H9 (cell line): ENCODE data around the gene ZAP70. TPM values are rescaled to one million over a fixed set of nuclear protein-coding genes. Genes with fewer than 3 reads are reported as not detected.

Experiments used
- DNase-seq: peaks from one replicate; pipeline ENCODE4 v3.0.0-alpha.2; 2017
- H2AFZ ChIP-seq: one replicate; pipeline ENCODE4 v1.6.1; 2013; ENCODE audit warnings: mild to moderate bottlenecking, low read length, control low read depth, moderate library complexity
- H2AK5ac ChIP-seq: 2 replicates; pipeline ENCODE4 v1.6.1; 2013; ENCODE audit warnings: low read length, control low read depth, mixed read lengths; ENCODE audit not compliant: insufficient read length
- H2BK120ac ChIP-seq: one replicate; pipeline ENCODE4 v1.6.1; 2013; ENCODE audit warnings: low read depth, mild to moderate bottlenecking, low read length, control low read depth, inconsistent platforms; ENCODE audit not compliant: poor library complexity, severe bottlenecking
- H2BK12ac ChIP-seq: 2 replicates; pipeline ENCODE4 v1.6.1; 2013; ENCODE audit warnings: low read length, control low read depth, mixed read lengths, low read depth; ENCODE audit not compliant: insufficient read length
- H2BK15ac ChIP-seq: 2 replicates; pipeline ENCODE4 v1.6.1; 2013; ENCODE audit warnings: low read depth, low read length, control low read depth
- H2BK20ac ChIP-seq: one replicate; pipeline ENCODE4 v1.6.1; 2013; ENCODE audit warnings: low read depth, mild to moderate bottlenecking, low read length, control low read depth, inconsistent platforms; ENCODE audit not compliant: poor library complexity, severe bottlenecking
- H2BK5ac ChIP-seq: 2 replicates; pipeline ENCODE4 v1.6.1; 2013; ENCODE audit warnings: low read length, control low read depth, mixed read lengths; ENCODE audit not compliant: insufficient read length
- H3K14ac ChIP-seq: 2 replicates; pipeline ENCODE4 v1.6.1; 2013; ENCODE audit warnings: low read length, control low read depth; ENCODE audit not compliant: insufficient read depth
- H3K18ac ChIP-seq: 2 replicates; pipeline ENCODE4 v1.6.1; 2013; ENCODE audit warnings: low read depth, mild to moderate bottlenecking, mixed read lengths, low read length, control low read depth; ENCODE audit not compliant: insufficient read length
- H3K23ac ChIP-seq: 2 replicates; pipeline ENCODE4 v1.6.1; 2013; ENCODE audit warnings: low read length, control low read depth, mixed read lengths, low read depth; ENCODE audit not compliant: insufficient read length
- H3K23me2 ChIP-seq: 2 replicates; pipeline ENCODE4 v1.6.1; 2013; ENCODE audit warnings: low read depth, mild to moderate bottlenecking, mixed read lengths, low read length, control low read depth; ENCODE audit not compliant: insufficient read length, poor library complexity, severe bottlenecking
- H3K27ac ChIP-seq: 2 replicates; pipeline ENCODE4 v1.5.1; 2013; ENCODE audit warnings: low read length, control low read depth, mixed read lengths, low read depth; ENCODE audit not compliant: insufficient read length
- H3K27me3 ChIP-seq: 2 replicates; pipeline ENCODE4 v1.6.1; 2013; ENCODE audit warnings: low read length, control low read depth, inconsistent platforms; ENCODE audit not compliant: insufficient read depth
- H3K4ac ChIP-seq: 2 replicates; pipeline ENCODE4 v1.6.1; 2013; ENCODE audit warnings: low read depth, mild to moderate bottlenecking, control low read depth, inconsistent platforms, low read length, moderate library complexity
- H3K4me1 ChIP-seq: 2 replicates; pipeline ENCODE4 v1.6.1; 2013; ENCODE audit warnings: low read length, control low read depth, inconsistent platforms; ENCODE audit not compliant: insufficient read depth
- H3K4me2 ChIP-seq: 2 replicates; pipeline ENCODE4 v1.6.1; 2013; ENCODE audit warnings: low read length, control low read depth, mixed read lengths; ENCODE audit not compliant: insufficient read length, insufficient read depth
- H3K56ac ChIP-seq: 2 replicates; pipeline ENCODE4 v1.6.1; 2013; ENCODE audit warnings: low read depth, mild to moderate bottlenecking, mixed read lengths, low read length, control low read depth; ENCODE audit not compliant: insufficient read length
- H3K79me1 ChIP-seq: 2 replicates; pipeline ENCODE4 v1.6.1; 2013; ENCODE audit warnings: low read depth, mild to moderate bottlenecking, moderate library complexity, low read length, control low read depth, inconsistent platforms; ENCODE audit not compliant: insufficient read depth, poor library complexity, severe bottlenecking
- H3K79me2 ChIP-seq: 2 replicates; pipeline ENCODE4 v1.6.1; 2013; ENCODE audit warnings: low read length, control low read depth, inconsistent platforms; ENCODE audit not compliant: insufficient read depth
- H3K9ac ChIP-seq: 2 replicates; pipeline ENCODE4 v1.6.1; 2013; ENCODE audit warnings: low read length, control low read depth, mixed read lengths; ENCODE audit not compliant: insufficient read length; ENCODE audit errors: extremely low read depth
- H3K9me3 ChIP-seq: one replicate; pipeline ENCODE4 v1.6.1; 2013; ENCODE audit warnings: low read depth, low read length, inconsistent platforms; ENCODE audit not compliant: control insufficient read depth
- H3T11ph ChIP-seq: one replicate; pipeline ENCODE4 v1.6.1; 2013; ENCODE audit warnings: mild to moderate bottlenecking, low read length, control low read depth, inconsistent platforms
- H4K20me1 ChIP-seq: one replicate; pipeline ENCODE4 v1.6.1; 2013; ENCODE audit not compliant: control insufficient read depth, insufficient read length, insufficient read depth
- H4K5ac ChIP-seq: 2 replicates; pipeline ENCODE4 v1.6.1; 2013; ENCODE audit warnings: low read depth, mild to moderate bottlenecking, mixed read lengths, low read length, control low read depth; ENCODE audit not compliant: insufficient read length
- H4K8ac ChIP-seq: replicated peaks from 2 replicates; pipeline ENCODE4 v1.6.1; 2013; ENCODE audit warnings: low read length, control low read depth, mixed read lengths, low read depth; ENCODE audit not compliant: insufficient read length
- H4K91ac ChIP-seq: 2 replicates; pipeline ENCODE4 v1.6.1; 2013; ENCODE audit warnings: low read depth, mild to moderate bottlenecking, moderate library complexity, mixed read lengths, low read length, control low read depth; ENCODE audit not compliant: insufficient read length
- H3K27ac Mint-ChIP-seq, 3 experiments: 2 replicates in 2 of 3; 3 replicates in 1 of 3; pipeline ENCODE4 v1.8.0; 2020 to 2021; ENCODE audit warnings: mixed read lengths in 3 of 3, mild to moderate bottlenecking in 1 of 3, moderate library complexity in 1 of 3
- H3K27me3 Mint-ChIP-seq: 2 replicates; pipeline ENCODE4 v1.8.0; 2021; ENCODE audit warnings: low read depth, mild to moderate bottlenecking, moderate library complexity, mixed read lengths
- H3K36me3 Mint-ChIP-seq, 3 experiments: 2 replicates in 2 of 3; 3 replicates in 1 of 3; pipeline ENCODE4 v1.8.0; 2020 to 2021; ENCODE audit warnings: low read depth in 3 of 3, mixed read lengths in 3 of 3; ENCODE audit not compliant: insufficient read depth in 1 of 3
- H3K4me1 Mint-ChIP-seq, 2 experiments: 2 replicates each; pipeline ENCODE4 v1.8.0; 2020; ENCODE audit warnings: mixed read lengths in 2 of 2
- H3K4me3 Mint-ChIP-seq, 2 experiments: 2 replicates in 1 of 2; 3 replicates in 1 of 2; pipeline ENCODE4 v1.8.0; 2020 to 2021; ENCODE audit warnings: mild to moderate bottlenecking in 2 of 2, mixed read lengths in 2 of 2, moderate library complexity in 1 of 2
- H3K9me3 Mint-ChIP-seq, 2 experiments: 2 replicates in 1 of 2; 3 replicates in 1 of 2; pipeline ENCODE4 v1.8.0; 2020; ENCODE audit warnings: mild to moderate bottlenecking in 2 of 2, mixed read lengths in 2 of 2, moderate library complexity in 1 of 2
- CTCF ChIP-seq: fragments of 200-600 bp; sonication (generic); conservative IDR thresholded peaks from 3 replicates; pipeline ENCODE4 v1.8.0; 2021; ENCODE audit warnings: antibody characterized with exemption, mild to moderate bottlenecking
- WGBS: extraction: QIAGEN DNeasy Blood & Tissue Kit; methylation state at CpG from one replicate; pipeline ENCODE4 v1.1.7; 2013; ENCODE audit warnings: missing lambda C conversion rate, low lambda C conversion rate, mixed read lengths; ENCODE audit not compliant: insufficient read length; ENCODE audit errors: extremely low coverage; 5-methylcytosine and 5-hydroxymethylcytosine counted together
- total RNA-seq: library from RNA; stranded (reverse); gene quantifications from 2 replicates; pipeline ENCODE4 v1.2.1, GENCODE V29; 2021

Gene ZAP70
- total RNA-seq, 1 experiment from 2014 or later: 0.24 TPM

GRCh38 chr2:97749581-97749980, 36.2 kb downstream of the ZAP70 start:
- no peaks in the 10 kb centered on the region for H3K27me3 Mint-ChIP-seq
- no peak overlapping the region for H2BK15ac ChIP-seq
- H3K23ac ChIP-seq: no peak overlapping the region
- no peak overlapping the region for H4K5ac ChIP-seq
- WGBS: no CpG with 5 or more reads among the region's 5 CpGs
- H4K20me1 ChIP-seq: no peaks in the 10 kb centered on the region
- H4K91ac ChIP-seq: no peak overlapping the region
- H3K4me1 Mint-ChIP-seq: peaks cover 32 to 39% of the 10 kb centered on the region in 2 experiments
- no peak overlapping the region for H3T11ph ChIP-seq
- H2BK12ac ChIP-seq: no peak overlapping the region
- no peak overlapping the region for H3K18ac ChIP-seq
- H3K4ac ChIP-seq: no peak overlapping the region
- H3K23me2 ChIP-seq: no peaks in the 10 kb centered on the region
- H3K27ac Mint-ChIP-seq: no peak overlapping the region
- H3K4me3 Mint-ChIP-seq: no peak overlapping the region
- no peak overlapping the region for H2BK120ac ChIP-seq
- H3K79me1 ChIP-seq: no peaks in the 10 kb centered on the region
- no peaks in the 10 kb centered on the region for H3K27me3 ChIP-seq
- peak; percentile 72 for DNase-seq
- peaks cover 0 to 8% (median 8%) of the 10 kb centered on the region in 3 experiments; a peak in 3 of 7 replicates for H3K36me3 Mint-ChIP-seq
- H3K79me2 ChIP-seq: no peaks in the 10 kb centered on the region
- no peak overlapping the region for H3K56ac ChIP-seq
- H2AFZ ChIP-seq: no peak overlapping the region
- TF ChIP-seq CTCF: no peak
- no peaks in the 10 kb centered on the region for H3K9me3 Mint-ChIP-seq
- no peak overlapping the region for H3K27ac ChIP-seq
- 0 out of 2 replicates have a peak, but pooled peaks cover 2% of the 10 kb centered on the region for H3K4me1 ChIP-seq
- H2AK5ac ChIP-seq: no peak overlapping the region
- H2BK20ac ChIP-seq: no peak overlapping the region
- no peak overlapping the region for H4K8ac ChIP-seq
- H3K9ac ChIP-seq: no peak overlapping the region
- H3K9me3 ChIP-seq: no peaks in the 10 kb centered on the region
- H3K4me2 ChIP-seq: no peak overlapping the region
- no peak overlapping the region for H2BK5ac ChIP-seq
- no peak overlapping the region for H3K14ac ChIP-seq
